HepG2 (cell line): ENCODE data around the gene CAB39. TPM values are rescaled to one million over a fixed set of nuclear protein-coding genes. Genes with fewer than 3 reads are reported as not detected.

Source experiments
- CEBPB ChIP-seq: IDR thresholded peaks from 2 replicates; pipeline ENCODE4 v1.6.1; 2011; ENCODE audit warnings: low read depth, low read length, improper control_type of control experiment, borderline replicate concordance
- ETV5 ChIP-seq: IDR thresholded peaks from 2 replicates; pipeline ENCODE4 v1.6.1; 2018; ENCODE audit warnings: missing biosample characterization, missing genetic modification reagents, inconsistent platforms, borderline replicate concordance
- NFKB2 ChIP-seq: sonication (generic); formaldehyde crosslinking; IDR thresholded peaks from 2 replicates; pipeline ENCODE4 v1.4.0; 2020; ENCODE audit warnings: missing genetic modification reagents, borderline replicate concordance
- PITX1 ChIP-seq: sonication (generic); formaldehyde crosslinking; IDR thresholded peaks from 2 replicates; pipeline ENCODE4 v1.5.1; 2020; ENCODE audit warnings: mild to moderate bottlenecking, missing genetic modification reagents
- RARG ChIP-seq: sonication (generic); formaldehyde crosslinking; IDR thresholded peaks from 2 replicates; pipeline ENCODE4 v1.4.0; 2020; ENCODE audit warnings: low read depth, mild to moderate bottlenecking, missing genetic modification reagents
- SRSF9 ChIP-seq: fragments of 200-400 bp; formaldehyde crosslinking; IDR thresholded peaks from 2 replicates; pipeline ENCODE4 v1.6.1; 2018; ENCODE audit warnings: borderline replicate concordance, mild to moderate bottlenecking, low read depth, low read length; ENCODE audit not compliant: insufficient read depth, poor library complexity, severe bottlenecking
- ZFP90 ChIP-seq: sonication (generic); formaldehyde crosslinking; IDR thresholded peaks from 2 replicates; pipeline ENCODE4 v1.8.0; 2022; ENCODE audit warnings: missing genetic modification reagents, mild to moderate bottlenecking, inconsistent platforms, borderline replicate concordance
- ZNF367 ChIP-seq: sonication (generic); formaldehyde crosslinking; IDR thresholded peaks from 2 replicates; pipeline ENCODE4 v1.4.0; 2020; ENCODE audit warnings: missing genetic modification reagents, borderline replicate concordance
- ZNF672 ChIP-seq: sonication (generic); formaldehyde crosslinking; IDR thresholded peaks from 2 replicates; pipeline ENCODE4 v1.8.1; 2022; ENCODE audit warnings: missing genetic modification reagents
- ZNF775 ChIP-seq: sonication (generic); formaldehyde crosslinking; IDR thresholded peaks from 2 replicates; pipeline ENCODE4 v1.4.0; 2020; ENCODE audit warnings: missing genetic modification reagents, mild to moderate bottlenecking, moderate library complexity, borderline replicate concordance
- ZNF883 ChIP-seq: sonication (generic); formaldehyde crosslinking; IDR thresholded peaks from 2 replicates; pipeline ENCODE4 v1.5.1; 2020; ENCODE audit warnings: mild to moderate bottlenecking, missing genetic modification reagents; ENCODE audit errors: not compliant biosample characterization
- polyA plus RNA-seq, 8 experiments: library from polyadenylated mRNA; depleted of rRNA in 3 of 8; stranded (reverse) in 7 of 8; unstranded in 1 of 8; fragments of >200 nt; fragmentation: Illumina TruSeq in 4 of 8; extraction: Trizol in 4 of 8; gene quantifications; 2 replicates each; pipeline versions ENCODE4 v1.2.1 to v1.2.3, GENCODE V29; 2011 to 2016; ENCODE audit warnings: low read depth in 4 of 8, missing spikeins in 1 of 8, mixed read lengths in 1 of 8; ENCODE audit not compliant: insufficient read depth in 1 of 8
- total RNA-seq, 5 experiments: library from RNA; depleted of rRNA; stranded (reverse); fragments of >200 nt; fragmentation: Illumina TruSeq; extraction: Trizol; gene quantifications; 2 replicates each; pipeline ENCODE4 v1.2.3, GENCODE V29; 2016; ENCODE audit warnings: low read depth in 1 of 5
- TF ChIP-seq, protein P1 (sequence below): IDR thresholded peaks from 2 replicates; pipeline ENCODE4 v1.6.1; 2012; ENCODE audit warnings: inconsistent platforms
- TF ChIP-seq, protein P2 (sequence below): IDR thresholded peaks from 2 replicates; pipeline ENCODE4 v1.6.1; 2016; ENCODE audit warnings: control low read depth

The CAB39 gene
- total and polyA plus RNA-seq, 2 of the 13 experiments (the other 11 are each of a cell fraction or from before 2014, with no cell fraction given), result 19.3 to 45.3 TPM

DNA sequence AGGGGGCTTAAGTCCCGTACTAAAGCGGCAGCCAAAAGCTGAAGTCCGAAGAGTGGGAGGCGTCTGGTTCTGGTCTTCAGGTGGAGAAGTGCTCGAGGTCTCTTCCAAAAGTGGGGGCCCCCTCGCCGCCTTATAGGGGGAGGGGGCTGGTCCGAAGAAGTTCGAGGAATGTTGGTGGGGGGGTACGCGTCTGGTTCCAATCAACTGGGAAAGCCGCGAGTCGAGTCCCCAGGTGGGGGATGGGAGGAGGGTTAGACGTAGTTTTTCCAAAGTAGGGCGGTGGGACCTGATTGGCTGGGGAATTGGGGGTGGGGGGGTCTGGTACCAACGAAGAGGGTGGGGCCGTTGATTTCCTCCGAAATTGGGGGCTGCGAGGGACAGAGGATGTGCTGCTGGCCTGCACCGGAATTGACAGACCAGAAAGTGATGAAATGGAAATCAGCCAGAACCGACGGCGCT, 152.7 kb downstream of the CAB39 start (continued):
- TF ChIP-seq ZNF883 (peak; percentile 1), SRSF9 (no peak), PITX1 (0 out of 2 replicates have a peak, but pooled peaks have one; percentile 35), ETV5 (0 out of 2 replicates have a peak, but pooled peaks have one; percentile 6), RARG (CRISPR knock-in tag) (no peak), NFKB2 (0 out of 2 replicates have a peak, but pooled peaks have one; percentile 8), ZFP90 (CRISPR knock-in tag) (peak; percentile 58; the same call in 1 of the 2 replicates), ZNF775 (CRISPR knock-in tag) (0 out of 2 replicates have a peak, but pooled peaks have one; percentile 59), CEBPB (no peak), ZNF672 (CRISPR knock-in tag) (no peak), ZNF367 (no peak)
- TF ChIP-seq, protein P1, sequence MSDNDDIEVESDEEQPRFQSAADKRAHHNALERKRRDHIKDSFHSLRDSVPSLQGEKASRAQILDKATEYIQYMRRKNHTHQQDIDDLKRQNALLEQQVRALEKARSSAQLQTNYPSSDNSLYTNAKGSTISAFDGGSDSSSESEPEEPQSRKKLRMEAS, result 0 out of 2 replicates have a peak, but pooled peaks have one; percentile 8
- TF ChIP-seq, protein P2, sequence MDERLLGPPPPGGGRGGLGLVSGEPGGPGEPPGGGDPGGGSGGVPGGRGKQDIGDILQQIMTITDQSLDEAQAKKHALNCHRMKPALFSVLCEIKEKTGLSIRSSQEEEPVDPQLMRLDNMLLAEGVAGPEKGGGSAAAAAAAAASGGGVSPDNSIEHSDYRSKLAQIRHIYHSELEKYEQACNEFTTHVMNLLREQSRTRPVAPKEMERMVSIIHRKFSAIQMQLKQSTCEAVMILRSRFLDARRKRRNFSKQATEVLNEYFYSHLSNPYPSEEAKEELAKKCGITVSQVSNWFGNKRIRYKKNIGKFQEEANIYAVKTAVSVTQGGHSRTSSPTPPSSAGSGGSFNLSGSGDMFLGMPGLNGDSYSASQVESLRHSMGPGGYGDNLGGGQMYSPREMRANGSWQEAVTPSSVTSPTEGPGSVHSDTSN (CRISPR knock-in tag), result no peak
